ENCODE measurements around the gene NANS. TPM values are rescaled to one million over a fixed set of nuclear protein-coding genes. Genes with fewer than 3 reads are reported as not detected.

Gene NANS
- total RNA-seq, 1 donor from 2014 or later, result 61.9 TPM

DNA sequence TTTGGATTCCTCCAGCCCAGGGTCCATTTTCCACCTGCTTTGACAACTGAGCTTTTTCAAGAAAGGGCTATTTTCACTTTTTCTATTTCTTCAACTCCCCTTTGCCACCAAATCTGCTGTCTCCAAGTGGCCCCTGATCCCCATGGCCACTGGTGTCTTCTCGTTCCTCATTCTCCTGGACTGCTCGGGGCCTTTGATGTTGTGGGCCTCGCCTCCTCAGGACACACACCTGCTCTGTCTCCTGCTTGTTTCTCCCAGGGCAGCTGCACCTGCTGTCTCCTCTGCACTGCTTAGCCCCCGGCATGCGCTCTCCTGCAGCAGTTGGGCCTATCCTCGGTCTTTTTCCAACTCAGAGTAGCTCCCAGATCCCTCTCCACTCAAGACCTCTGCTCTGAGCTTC, 16.3 kb upstream of the NANS start:
- peaks cover 13% of the 10 kb centered on the region for H3K4me1 ChIP-seq
- intact Hi-C loops (cut with DNase I), result no loop called here
- no peak overlapping the region for H3K4me3 ChIP-seq
- H3K9me3 ChIP-seq, result no peaks in the 10 kb centered on the region
- H3K27ac ChIP-seq, result no peak overlapping the region
- H3K27me3 ChIP-seq (ENCODE audit: low read depth), result no peaks in the 10 kb centered on the region
- no peak for ATAC-seq
- TF ChIP-seq, protein P1, sequence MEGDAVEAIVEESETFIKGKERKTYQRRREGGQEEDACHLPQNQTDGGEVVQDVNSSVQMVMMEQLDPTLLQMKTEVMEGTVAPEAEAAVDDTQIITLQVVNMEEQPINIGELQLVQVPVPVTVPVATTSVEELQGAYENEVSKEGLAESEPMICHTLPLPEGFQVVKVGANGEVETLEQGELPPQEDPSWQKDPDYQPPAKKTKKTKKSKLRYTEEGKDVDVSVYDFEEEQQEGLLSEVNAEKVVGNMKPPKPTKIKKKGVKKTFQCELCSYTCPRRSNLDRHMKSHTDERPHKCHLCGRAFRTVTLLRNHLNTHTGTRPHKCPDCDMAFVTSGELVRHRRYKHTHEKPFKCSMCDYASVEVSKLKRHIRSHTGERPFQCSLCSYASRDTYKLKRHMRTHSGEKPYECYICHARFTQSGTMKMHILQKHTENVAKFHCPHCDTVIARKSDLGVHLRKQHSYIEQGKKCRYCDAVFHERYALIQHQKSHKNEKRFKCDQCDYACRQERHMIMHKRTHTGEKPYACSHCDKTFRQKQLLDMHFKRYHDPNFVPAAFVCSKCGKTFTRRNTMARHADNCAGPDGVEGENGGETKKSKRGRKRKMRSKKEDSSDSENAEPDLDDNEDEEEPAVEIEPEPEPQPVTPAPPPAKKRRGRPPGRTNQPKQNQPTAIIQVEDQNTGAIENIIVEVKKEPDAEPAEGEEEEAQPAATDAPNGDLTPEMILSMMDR (IDR thresholded peaks at IDR 0.05), result no peak
- no peak for DNase-seq
- no peaks in the 10 kb centered on the region for H3K36me3 ChIP-seq

DNA sequence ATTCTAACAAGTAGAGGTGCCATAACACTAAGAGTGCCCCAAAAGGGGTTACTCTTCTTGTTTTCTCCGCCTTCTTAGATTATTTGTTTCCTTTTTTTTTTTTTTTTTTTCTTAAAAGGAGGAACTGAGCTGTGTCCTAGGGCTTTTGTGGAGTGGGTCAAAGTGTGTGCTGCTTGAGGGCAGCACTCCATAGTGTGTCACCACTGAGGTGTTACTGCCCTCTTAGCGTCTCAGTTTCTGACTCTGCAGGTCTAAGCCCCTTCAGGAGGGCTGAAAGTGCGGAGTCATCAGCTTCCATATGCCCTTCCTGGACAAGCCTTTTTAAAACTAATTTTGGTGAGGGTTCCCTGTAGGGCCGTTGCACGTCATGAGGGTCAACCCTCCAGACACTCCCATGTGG, 12.6 kb upstream of the NANS start:
- H3K4me1 ChIP-seq, result no peaks in the 10 kb centered on the region
- H3K27ac ChIP-seq, result no peak overlapping the region
- TF ChIP-seq, protein P1 (IDR thresholded peaks at IDR 0.05), result no peak
- H3K4me3 ChIP-seq, result no peak overlapping the region
- no peaks in the 10 kb centered on the region for H3K36me3 ChIP-seq
- peak in 1 of 2 donors; percentile 11 for ATAC-seq
- DNase-seq, result no peak
- no peaks in the 10 kb centered on the region for H3K9me3 ChIP-seq
- intact Hi-C loops (cut with DNase I), result no loop called here
- H3K27me3 ChIP-seq (ENCODE audit: low read depth), result no peaks in the 10 kb centered on the region

DNA sequence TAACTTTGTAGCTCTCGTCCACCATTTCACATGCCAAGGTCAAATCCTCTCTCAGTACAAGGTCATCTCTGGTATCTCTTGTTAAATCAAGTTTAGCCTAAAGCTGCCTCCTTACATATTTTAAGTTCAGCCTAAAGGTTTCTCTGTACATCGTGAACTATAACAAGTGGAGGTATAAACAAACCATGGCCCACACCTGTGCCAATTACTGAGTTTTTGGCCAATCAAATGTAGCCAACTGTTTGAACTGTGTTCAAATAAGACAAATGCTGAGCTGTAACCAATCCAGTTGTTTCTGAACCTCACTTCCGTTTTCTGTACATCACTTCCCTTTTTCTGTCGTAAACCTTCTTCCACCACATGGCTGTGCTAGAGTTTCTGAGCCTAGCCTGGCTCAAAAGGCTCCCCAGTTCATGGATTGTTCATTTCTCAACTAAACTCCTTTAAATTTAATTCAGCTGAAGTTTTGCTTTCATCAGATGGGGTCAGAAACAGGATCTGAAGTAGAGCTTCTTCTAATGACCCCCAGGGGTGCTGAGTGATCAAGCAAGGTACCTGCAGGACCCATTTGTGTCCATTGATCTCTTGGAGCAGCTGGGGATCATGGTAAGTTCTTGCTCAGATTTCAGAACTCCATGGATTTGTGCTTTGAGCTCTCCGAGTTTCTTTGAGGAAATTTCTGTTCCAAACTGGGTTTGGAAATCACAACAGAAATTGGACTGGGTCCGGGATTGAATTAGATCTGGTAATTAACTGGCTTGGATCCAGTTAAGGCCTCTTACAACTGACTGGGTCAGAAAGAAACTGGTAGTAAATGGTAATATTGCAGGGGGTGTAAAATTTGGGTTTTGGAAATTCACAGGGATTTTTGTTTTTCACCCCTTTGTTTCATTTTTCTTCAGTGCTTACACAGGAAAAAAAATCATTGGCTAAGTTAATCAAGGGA, 11.0 kb upstream of the NANS start:
- intact Hi-C loops (cut with DNase I), result no loop called here
- H3K4me3 ChIP-seq, result peak overlapping the region; percentile 28
- ATAC-seq, result peak; percentile 61 to 75

DNA sequence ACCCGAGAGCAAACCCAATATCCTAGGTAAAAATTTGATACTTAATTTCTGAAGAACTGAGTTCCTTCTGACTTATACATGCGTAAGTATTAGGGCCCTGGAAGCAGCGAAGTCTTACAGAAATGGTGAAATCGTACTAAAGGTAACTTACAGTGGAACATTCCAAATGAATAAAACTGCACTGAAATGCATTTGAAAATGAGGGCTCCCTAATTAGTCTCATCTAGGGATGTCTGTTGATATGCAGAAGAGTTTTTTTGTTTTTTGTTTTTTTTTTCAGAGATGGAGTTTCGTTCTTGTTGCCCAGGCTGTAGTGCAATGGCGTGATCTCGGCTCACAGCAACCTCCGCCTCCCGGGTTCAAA, 10.4 kb upstream of the NANS start:
- Histone ChIP-seq H3K9me3 (no peaks in the 10 kb centered on the region), H3K27ac (no peak overlapping the region), H3K36me3 (no peaks in the 10 kb centered on the region), H3K4me1 (no peaks in the 10 kb centered on the region), H3K4me3 (peak overlapping the region; percentile 28), H3K27me3 (ENCODE audit: low read depth) (no peaks in the 10 kb centered on the region)
- TF ChIP-seq, protein P1 (IDR thresholded peaks at IDR 0.05), result no peak
- DNase-seq (no peak), ATAC-seq (no peak)
- intact Hi-C loops (cut with DNase I), result no loop called here

More for the DNA sequence above, 11.0 kb upstream of the NANS start:
- no peaks in the 10 kb centered on the region for H3K4me1 ChIP-seq
- peak overlapping the region; percentile 14 for H3K27ac ChIP-seq
- H3K9me3 ChIP-seq, result no peaks in the 10 kb centered on the region
- H3K36me3 ChIP-seq, result no peaks in the 10 kb centered on the region
- TF ChIP-seq, protein P1 (IDR thresholded peaks at IDR 0.05), result no peak
- DNase-seq, result no peak
- no peaks in the 10 kb centered on the region for H3K27me3 ChIP-seq (ENCODE audit: low read depth)

DNA sequence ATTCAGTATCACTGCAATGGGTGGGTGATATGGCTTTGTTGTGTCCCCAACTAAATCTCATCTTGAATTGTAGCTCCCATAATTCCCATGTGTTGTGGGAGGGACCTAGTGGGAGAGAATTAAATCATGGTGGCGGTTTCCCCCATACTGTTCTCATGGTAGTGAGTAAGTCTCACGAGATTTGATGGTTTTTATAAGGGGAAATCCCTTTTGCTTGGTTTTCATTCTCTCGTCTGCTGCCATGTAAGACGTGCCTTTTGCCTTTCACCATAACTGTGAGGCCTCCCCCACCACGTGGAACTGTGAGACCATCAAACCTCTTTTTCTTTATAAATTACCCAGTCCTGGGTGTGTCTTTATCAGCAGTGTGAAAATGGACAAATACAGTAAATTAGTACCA, 9.5 kb upstream of the NANS start:
- ATAC-seq (no peak), DNase-seq (no peak)
- no peaks in the 10 kb centered on the region for H3K27me3 ChIP-seq (ENCODE audit: low read depth)
- no peak overlapping the region for H3K27ac ChIP-seq
- H3K9me3 ChIP-seq, result no peaks in the 10 kb centered on the region
- TF ChIP-seq, protein P1 (IDR thresholded peaks at IDR 0.05), result no peak
- H3K4me1 ChIP-seq, result no peaks in the 10 kb centered on the region
- no peaks in the 10 kb centered on the region for H3K36me3 ChIP-seq
- intact Hi-C loops (cut with DNase I), result no loop called here
- no peak overlapping the region for H3K4me3 ChIP-seq
